SK-N-SH (cell line): ENCODE results near the gene FOCAD. TPM values are rescaled to one million over a fixed set of nuclear protein-coding genes. Genes with fewer than 3 reads are reported as not detected.
A peak's percentile ranks its signal among the peaks of the same experiment; 100 is the strongest.

Experiments
- CTCF ChIA-PET: fragments of 300-600, 350-600 bp; formaldehyde crosslinking; extraction: SDS; loops from one replicate; lab custom pipeline; 2021; lab: Yijun Ruan, JAX
- POLR2A ChIA-PET: fragments of 350-600 bp; sonication (Branson Sonifier 250); formaldehyde crosslinking; extraction: SDS; loops from one replicate; lab custom pipeline; 2020; ENCODE audit warnings: antibody characterized with exemption, inconsistent platforms; lab: Yijun Ruan, JAX
- DNase-seq: peaks from one replicate; pipeline ENCODE4 v3.0.0; 2012
- H2AFZ ChIP-seq: fragments of 200-600 bp; sonication (generic); 2 replicates; pipeline ENCODE4 v1.8.1; 2016; ENCODE audit warnings: antibody characterized with exemption, mild to moderate bottlenecking, low read depth
- H3F3A ChIP-seq: fragments of 200-600 bp; sonication (generic); replicated peaks from 2 replicates; pipeline ENCODE3; 2016; ENCODE audit warnings: antibody characterized with exemption, mild to moderate bottlenecking; ENCODE audit not compliant: insufficient read depth
- H3K27ac ChIP-seq, 2 experiments: fragments of 200-500 bp in 1 of 2; fragments of 200-600 bp in 1 of 2; sonication (Bioruptor generic) in 1 of 2; sonication (generic), shearing (Covaris generic) in 1 of 2; 2 replicates each; pipeline versions ENCODE4 v1.5.1 to v1.6.1; 2014 to 2016; ENCODE audit warnings: low read depth in 2 of 2, inconsistent platforms in 1 of 2, low read length in 1 of 2, mild to moderate bottlenecking in 1 of 2, mixed read lengths in 1 of 2
- H3K27me3 ChIP-seq: fragments of 200-600 bp; sonication (generic), shearing (Covaris generic); 2 replicates; pipeline ENCODE4 v1.6.1; 2016; ENCODE audit warnings: mixed run types; ENCODE audit not compliant: insufficient read depth
- H3K36me3 ChIP-seq, 2 experiments: fragments of 200-500 bp in 1 of 2; fragments of 200-600 bp in 1 of 2; sonication (Bioruptor generic) in 1 of 2; sonication (generic) in 1 of 2; replicated peaks in 1 of 2; 2 replicates each; pipeline versions ENCODE3 to v1.5.1; 2014 to 2016; ENCODE audit warnings: low read length in 1 of 2, mild to moderate bottlenecking in 1 of 2; ENCODE audit not compliant: insufficient read depth in 2 of 2, control insufficient read depth in 1 of 2
- H3K4me1 ChIP-seq, 2 experiments: fragments of 200-500 bp in 1 of 2; fragments of 200-600 bp in 1 of 2; sonication (Bioruptor generic) in 1 of 2; sonication (generic), shearing (Covaris generic) in 1 of 2; 2 replicates each; pipeline versions ENCODE4 v1.5.1 to v1.6.1; 2014 to 2016; ENCODE audit warnings: low read depth in 1 of 2, low read length in 1 of 2, mixed run types in 1 of 2; ENCODE audit not compliant: insufficient read depth in 2 of 2, control insufficient read depth in 1 of 2
- H3K4me2 ChIP-seq: fragments of 200-600 bp; sonication (generic), shearing (Covaris generic); 2 replicates; pipeline ENCODE4 v1.6.1; 2017; ENCODE audit warnings: mixed run types
- H3K4me3 ChIP-seq, 2 experiments: fragments of 200-500 bp in 1 of 2; fragments of 200-600 bp in 1 of 2; sonication (Bioruptor generic) in 1 of 2; sonication (generic), shearing (Covaris generic) in 1 of 2; 2 replicates each; pipeline versions ENCODE4 v1.5.1 to v1.8.1; 2014 to 2016; ENCODE audit warnings: low read depth in 2 of 2, inconsistent platforms in 1 of 2, low read length in 1 of 2, mild to moderate bottlenecking in 1 of 2, mixed read lengths in 1 of 2, moderate library complexity in 1 of 2
- H3K79me2 ChIP-seq: fragments of 200-600 bp; sonication (generic); 2 replicates; pipeline ENCODE4 v1.8.1; 2017; ENCODE audit warnings: mild to moderate bottlenecking; ENCODE audit not compliant: insufficient read depth
- H3K9ac ChIP-seq: fragments of 200-600 bp; sonication (generic); 2 replicates; pipeline ENCODE4 v1.6.1; 2017; ENCODE audit warnings: mixed run types
- H3K9me2 ChIP-seq: fragments of 200-600 bp; sonication (generic); 2 replicates; pipeline ENCODE4 v1.6.1; 2017; ENCODE audit warnings: mixed run types
- H3K9me3 ChIP-seq: fragments of 200-600 bp; sonication (generic); 2 replicates; pipeline ENCODE4 v1.6.1; 2017; ENCODE audit warnings: mixed run types, mild to moderate bottlenecking, moderate library complexity
- H4K20me1 ChIP-seq: fragments of 200-600 bp; sonication (generic); 2 replicates; pipeline ENCODE4 v1.6.1; 2017; ENCODE audit warnings: mild to moderate bottlenecking, mixed run types; ENCODE audit not compliant: insufficient read depth
- CHD2 ChIP-seq: fragments of 150-350 bp; IDR thresholded peaks from 2 replicates; pipeline ENCODE4 v1.6.1; 2018; ENCODE audit warnings: low read length; ENCODE audit not compliant: partially characterized antibody
- EP300 ChIP-seq, 2 experiments: IDR thresholded peaks; 2 replicates each; pipeline versions ENCODE4 v1.4.0 to v1.6.1; 2012; ENCODE audit warnings: borderline replicate concordance in 1 of 2, low read depth in 1 of 2, low read length in 1 of 2
- EZH2phosphoT487 ChIP-seq: fragments of 200-600 bp; sonication (generic); IDR thresholded peaks from 2 replicates; pipeline ENCODE4 v1.6.1; 2017; ENCODE audit warnings: low read depth, mixed run types, mild to moderate bottlenecking, antibody characterized with exemption, moderate library complexity, borderline replicate concordance
- FOSL2 ChIP-seq: IDR thresholded peaks from 2 replicates; pipeline ENCODE4 v1.4.0; 2012; ENCODE audit warnings: low read depth, mild to moderate bottlenecking, moderate library complexity, borderline replicate concordance
- FOXM1 ChIP-seq: IDR thresholded peaks from 2 replicates; pipeline ENCODE4 v1.4.0; 2012; ENCODE audit warnings: low read depth, mild to moderate bottlenecking
- GABPA ChIP-seq: IDR thresholded peaks from 2 replicates; pipeline ENCODE4 v1.4.0; 2012; ENCODE audit warnings: low read depth, mild to moderate bottlenecking
- GATA2 ChIP-seq: sonication (generic); formaldehyde crosslinking; IDR thresholded peaks from 2 replicates; pipeline ENCODE4 v1.5.0; 2020; ENCODE audit warnings: mild to moderate bottlenecking, missing genetic modification reagents
- IRF3 ChIP-seq: fragments of 150-350 bp; IDR thresholded peaks from 2 replicates; pipeline ENCODE4 v1.6.1; 2016; ENCODE audit warnings: mild to moderate bottlenecking, low read depth, low read length
- JUND ChIP-seq: IDR thresholded peaks from 2 replicates; pipeline ENCODE4 v1.4.0; 2012
- MAX ChIP-seq: IDR thresholded peaks from 2 replicates; pipeline ENCODE4 v1.4.0; 2012; ENCODE audit warnings: low read depth
- MEF2A ChIP-seq: IDR thresholded peaks from 2 replicates; pipeline ENCODE4 v1.4.0; 2012; ENCODE audit warnings: low read depth, borderline replicate concordance
- MXI1 ChIP-seq: IDR thresholded peaks from 2 replicates; pipeline ENCODE4 v1.6.1; 2012; ENCODE audit warnings: mild to moderate bottlenecking, low read depth, low read length, improper control_type of control experiment
- NFIC ChIP-seq: IDR thresholded peaks from 2 replicates; pipeline ENCODE4 v1.4.0; 2012; ENCODE audit warnings: borderline replicate concordance
- NRF1 ChIP-seq: IDR thresholded peaks from 2 replicates; pipeline ENCODE4 v1.6.1; 2012; ENCODE audit warnings: low read depth, mild to moderate bottlenecking, low read length
- POLR2AphosphoS5 ChIP-seq: IDR thresholded peaks from 2 replicates; pipeline ENCODE4 v1.6.1; 2012; ENCODE audit warnings: low read depth, low read length
- RAD21 ChIP-seq: IDR thresholded peaks from 2 replicates; pipeline ENCODE4 v1.6.1; 2012; ENCODE audit warnings: mild to moderate bottlenecking, low read length
- RXRA ChIP-seq: IDR thresholded peaks from 2 replicates; pipeline ENCODE4 v1.4.0; 2012; ENCODE audit warnings: low read depth, mild to moderate bottlenecking, borderline replicate concordance
- SIN3A ChIP-seq: IDR thresholded peaks from 2 replicates; pipeline ENCODE4 v1.6.1; 2012; ENCODE audit warnings: low read depth, mild to moderate bottlenecking, low read length, moderate library complexity, borderline replicate concordance
- SMC3 ChIP-seq: IDR thresholded peaks from 2 replicates; pipeline ENCODE4 v1.6.1; 2012; ENCODE audit warnings: low read depth, low read length, improper control_type of control experiment
- TAF1 ChIP-seq: IDR thresholded peaks from 2 replicates; pipeline ENCODE4 v1.6.1; 2012; ENCODE audit warnings: low read depth, mild to moderate bottlenecking, low read length, moderate library complexity, borderline replicate concordance
- TCF12 ChIP-seq: IDR thresholded peaks from 2 replicates; pipeline ENCODE4 v1.4.0; 2012
- YY1 ChIP-seq: IDR thresholded peaks from 2 replicates; pipeline ENCODE4 v1.4.0; 2012; ENCODE audit warnings: low read depth, mild to moderate bottlenecking
- ZBTB33 ChIP-seq: IDR thresholded peaks from 2 replicates; pipeline ENCODE4 v1.4.0; 2012; ENCODE audit warnings: low read depth, borderline replicate concordance
- WGBS: methylation state at CpG from one replicate; pipeline ENCODE4 v1.1.6; 2017; ENCODE audit warnings: low lambda C conversion rate; 5-methylcytosine and 5-hydroxymethylcytosine counted together
- polyA plus RNA-seq, 3 experiments: library from polyadenylated mRNA; depleted of rRNA; stranded (reverse); fragments of >200 nt; gene quantifications; 2 replicates each; pipeline ENCODE4 v1.2.3, GENCODE V29; 2012

FOCAD gene
- polyA plus RNA-seq, 1 of the 3 experiments (the other 2 are of a cell fraction): 15.8 TPM

- no peak overlapping the region for H2AFZ ChIP-seq
- ChIA-PET POLR2A (no interaction called here), CTCF (no interaction called here)
- H3K36me3 ChIP-seq: no peaks in the 10 kb centered on the region
- no peaks in the 10 kb centered on the region for H3F3A ChIP-seq
- H3K27me3 ChIP-seq: no peaks in the 10 kb centered on the region
- no peak for DNase-seq
- H3K9ac ChIP-seq: no peak overlapping the region
- H4K20me1 ChIP-seq: no peaks in the 10 kb centered on the region
- H3K4me1 ChIP-seq: peaks cover 7 to 8% of the 10 kb centered on the region in 2 experiments; a peak in 2 of 4 replicates
- no peaks in the 10 kb centered on the region for H3K9me2 ChIP-seq
- H3K27ac ChIP-seq: no peak overlapping the region
- H3K9me3 ChIP-seq: no peaks in the 10 kb centered on the region
- peaks cover 15% of the 10 kb centered on the region for H3K79me2 ChIP-seq
- TF ChIP-seq IRF3: no peak
- TF ChIP-seq MAX: no peak
- no peak for TF ChIP-seq NFIC
- no peak for TF ChIP-seq EP300 (IDR thresholded peaks at IDR 0.05; ENCODE audit: borderline replicate concordance in 1 of 2, low read depth in 1 of 2, low read length in 1 of 2)
- TF ChIP-seq CHD2: no peak
- TF ChIP-seq RXRA: no peak
- no peak for TF ChIP-seq FOSL2
- TF ChIP-seq JUND: no peak
- no peak for TF ChIP-seq NRF1
- TF ChIP-seq RAD21: no peak
- no peak for TF ChIP-seq TAF1
- TF ChIP-seq MEF2A: no peak
- TF ChIP-seq POLR2AphosphoS5: no peak
- TF ChIP-seq FOXM1: no peak
- TF ChIP-seq TCF12: no peak
- TF ChIP-seq MXI1: no peak
- TF ChIP-seq, all 33 proteins: peak for 0
- no peak overlapping the region for H3K4me3 ChIP-seq
- H3K4me2 ChIP-seq: no peak overlapping the region
These were observed 14.7 kb downstream of the FOCAD start for GRCh38 chr9:20698782-20699181.

GRCh38 chr9:20701060-20701459 is 17.0 kb downstream of the FOCAD start:
- no peak overlapping the region for H3K4me2 ChIP-seq
- no peak for TF ChIP-seq SMC3
- TF ChIP-seq GABPA: no peak
- TF ChIP-seq GATA2 (CRISPR knock-in tag): no peak
- TF ChIP-seq EZH2phosphoT487: no peak
- no peak for TF ChIP-seq RXRA
- TF ChIP-seq SIN3A: no peak
- no peak for TF ChIP-seq JUND
- TF ChIP-seq YY1: no peak
- no peak for TF ChIP-seq MEF2A
- TF ChIP-seq POLR2AphosphoS5: no peak
- TF ChIP-seq FOSL2: no peak
- TF ChIP-seq NRF1: no peak
- TF ChIP-seq ZBTB33: no peak
- DNase-seq: no peak
- 56% methylated on average over 1 of the region's 1 CpG for WGBS
- H4K20me1 ChIP-seq: no peaks in the 10 kb centered on the region
- CTCF ChIA-PET: interaction anchor here (1.9 kb wide), 1 partner anchor 76 kb away, joined by 6 read pairs; no protein-coding TSS in a partner anchor
- H3K9ac ChIP-seq: no peak overlapping the region
- no peaks in the 10 kb centered on the region for H3K36me3 ChIP-seq
- POLR2A ChIA-PET: no interaction called here
- no peak overlapping the region for H2AFZ ChIP-seq
- H3K27me3 ChIP-seq: no peaks in the 10 kb centered on the region
- peaks cover 8% of the 10 kb centered on the region for H3K79me2 ChIP-seq
- H3F3A ChIP-seq: no peaks in the 10 kb centered on the region
- H3K27ac ChIP-seq: peak overlapping the region in 1 of 2 experiments; percentile 22; a peak in 1 of 4 replicates
- no peaks in the 10 kb centered on the region for H3K9me2 ChIP-seq
- peaks cover 7 to 8% of the 10 kb centered on the region in 2 experiments; a peak in 2 of 4 replicates for H3K4me1 ChIP-seq
- H3K4me3 ChIP-seq: no peak overlapping the region
- H3K9me3 ChIP-seq: no peaks in the 10 kb centered on the region
